Dedifferentiated amniotic fluid mesenchymal stem cell (primary cell): ENCODE data around the gene NES.
"Not testable (repeated sequence)": the region's sequence is repeated elsewhere in the genome, so short reads cannot be mapped to it uniquely, and the experiment has no call there.

Source experiments
- DNase-seq: peaks from one replicate; pipeline ENCODE4 v3.0.0-alpha.2; 2016; ENCODE audit errors: extremely low spot score

Gene NES

DNA sequence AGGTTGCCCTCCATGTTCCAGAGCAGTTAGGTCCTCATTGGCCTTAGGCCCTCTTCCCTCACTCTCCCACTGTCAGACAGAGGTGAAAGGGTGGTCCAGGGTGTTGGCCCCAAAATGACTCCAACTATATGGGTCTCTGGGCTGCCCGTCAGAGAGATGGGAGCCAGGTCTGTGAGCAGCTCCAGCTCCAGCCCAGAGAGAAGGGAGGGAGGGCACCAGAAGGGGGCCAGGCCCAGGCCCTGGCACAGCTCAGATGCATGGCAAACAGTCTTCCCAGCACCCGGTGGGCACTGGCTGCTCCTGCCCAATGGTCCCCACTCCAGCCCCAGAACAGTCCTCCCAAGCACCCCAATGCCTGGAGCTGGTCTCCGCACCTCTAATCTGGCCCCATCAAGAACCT is 33.1 kb downstream of the NES start:
- no peak for DNase-seq

GRCh38 chr1:156643778-156644092 is 33.5 kb downstream of the NES start:
- no peak for DNase-seq

- DNase-seq = no peak
These were observed 34.0 kb downstream of the NES start for GRCh38 chr1:156643049-156643777.

DNA sequence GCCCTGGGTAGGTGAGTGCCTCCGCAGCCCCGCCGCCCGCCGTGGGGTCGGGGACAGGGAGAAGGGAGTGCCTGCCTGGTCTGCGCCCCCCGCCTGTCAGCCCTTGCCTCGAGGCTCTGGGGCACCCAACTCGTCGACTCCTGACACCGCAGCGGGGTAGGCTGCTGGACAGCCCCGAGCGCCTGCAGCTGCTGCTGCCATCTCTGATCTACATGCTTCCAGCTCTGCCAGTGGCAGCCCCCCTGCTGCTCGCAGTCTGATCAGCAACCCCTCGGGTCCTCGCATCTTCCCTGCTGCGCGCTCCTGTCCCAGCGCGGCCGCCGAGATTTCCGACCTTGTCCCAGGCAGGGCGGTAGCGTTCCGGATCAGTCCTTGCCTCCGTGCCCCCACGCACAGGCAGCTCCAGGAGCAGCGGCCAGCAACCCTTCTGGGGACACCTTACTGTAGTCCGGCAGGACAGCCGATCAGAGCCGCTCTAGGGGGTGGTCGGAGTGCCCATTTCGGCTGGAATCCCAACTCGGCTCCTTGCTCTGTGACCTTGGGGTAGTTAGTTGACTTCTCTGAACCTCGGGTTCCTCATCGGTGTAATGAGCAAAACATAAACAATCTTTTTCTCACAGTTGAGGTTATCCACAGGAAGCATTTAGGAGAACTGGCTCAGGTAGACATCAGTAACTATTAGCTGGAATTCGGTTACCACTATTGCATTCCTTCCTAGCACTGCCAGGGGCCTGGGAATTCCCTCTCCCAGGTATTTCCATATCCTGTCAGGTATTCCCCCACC is 34.8 kb downstream of the NES start:
- DNase-seq = no peak

DNA sequence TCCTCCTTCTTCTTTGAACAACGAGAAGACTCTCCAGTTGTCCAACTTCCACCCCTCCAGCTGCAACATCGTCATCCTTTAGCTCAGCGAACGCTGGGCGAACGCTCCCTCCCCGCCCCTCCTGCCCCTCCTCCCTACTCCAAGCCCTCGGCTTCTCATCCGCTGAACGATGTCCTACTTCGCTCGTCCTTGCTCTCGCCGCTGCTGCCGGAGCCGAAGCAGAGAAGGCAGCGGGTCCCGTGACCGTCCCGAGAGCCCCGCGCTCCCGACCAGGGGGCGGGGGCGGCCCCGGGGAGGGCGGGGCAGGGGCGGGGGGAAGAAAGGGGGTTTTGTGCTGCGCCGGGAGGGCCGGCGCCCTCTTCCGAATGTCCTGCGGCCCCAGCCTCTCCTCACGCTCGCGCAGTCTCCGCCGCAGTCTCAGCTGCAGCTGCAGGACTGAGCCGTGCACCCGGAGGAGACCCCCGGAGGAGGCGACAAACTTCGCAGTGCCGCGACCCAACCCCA is 35.4 kb downstream of the NES start, which contains the start of gene BCAN:
Gene BCAN, plus strand, starts transcription at position 357 of the 504 bp plus-strand sequence. CDS start 3,938 bp downstream, outside the sequence.
- no peak for DNase-seq

DNA sequence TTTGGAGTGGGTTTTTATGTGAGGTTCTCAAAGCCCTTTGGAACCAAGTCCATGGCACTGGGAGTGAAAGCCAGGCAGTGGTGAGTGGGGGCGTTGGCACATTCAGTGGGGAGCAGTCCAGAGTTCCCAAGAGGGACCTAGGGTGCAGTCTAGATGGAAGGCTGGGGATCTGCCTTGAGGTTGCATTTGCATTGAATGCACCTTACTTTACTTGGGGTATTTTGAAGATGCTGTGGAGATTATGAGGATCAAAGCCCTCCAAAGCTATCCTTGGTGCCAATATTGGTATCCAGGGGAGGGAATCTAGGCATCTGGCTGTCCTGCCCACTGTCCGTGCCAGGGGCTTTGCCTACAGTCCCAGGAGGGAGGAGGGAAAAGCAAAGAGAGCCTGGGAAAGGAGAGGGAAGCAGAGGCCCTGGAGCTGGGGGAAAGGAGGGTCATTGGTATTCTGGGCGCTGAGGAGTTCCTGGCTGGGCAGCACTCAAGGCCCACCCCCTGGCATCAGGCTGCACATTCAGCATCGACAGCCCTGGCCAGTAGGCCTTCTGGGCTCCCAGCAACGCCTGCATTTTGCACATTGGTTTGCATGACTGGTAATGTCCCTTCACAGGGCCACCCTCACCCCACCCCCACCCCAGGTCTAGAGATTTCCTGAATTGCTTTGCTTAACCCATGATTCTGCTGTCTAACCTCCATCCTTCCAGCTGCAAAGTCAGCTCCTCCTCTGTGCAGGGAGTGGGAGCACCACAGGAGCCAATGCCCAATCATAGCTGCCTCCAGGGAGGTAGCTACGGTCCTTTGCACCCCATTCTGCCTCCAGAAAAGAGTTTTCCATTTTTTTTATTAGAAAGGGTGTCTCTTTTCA is 36.1 kb downstream of the NES start:
- no peak for DNase-seq

GRCh38 chr1:156639601-156640101 is 37.6 kb downstream of the NES start:
- no peak for DNase-seq

DNA sequence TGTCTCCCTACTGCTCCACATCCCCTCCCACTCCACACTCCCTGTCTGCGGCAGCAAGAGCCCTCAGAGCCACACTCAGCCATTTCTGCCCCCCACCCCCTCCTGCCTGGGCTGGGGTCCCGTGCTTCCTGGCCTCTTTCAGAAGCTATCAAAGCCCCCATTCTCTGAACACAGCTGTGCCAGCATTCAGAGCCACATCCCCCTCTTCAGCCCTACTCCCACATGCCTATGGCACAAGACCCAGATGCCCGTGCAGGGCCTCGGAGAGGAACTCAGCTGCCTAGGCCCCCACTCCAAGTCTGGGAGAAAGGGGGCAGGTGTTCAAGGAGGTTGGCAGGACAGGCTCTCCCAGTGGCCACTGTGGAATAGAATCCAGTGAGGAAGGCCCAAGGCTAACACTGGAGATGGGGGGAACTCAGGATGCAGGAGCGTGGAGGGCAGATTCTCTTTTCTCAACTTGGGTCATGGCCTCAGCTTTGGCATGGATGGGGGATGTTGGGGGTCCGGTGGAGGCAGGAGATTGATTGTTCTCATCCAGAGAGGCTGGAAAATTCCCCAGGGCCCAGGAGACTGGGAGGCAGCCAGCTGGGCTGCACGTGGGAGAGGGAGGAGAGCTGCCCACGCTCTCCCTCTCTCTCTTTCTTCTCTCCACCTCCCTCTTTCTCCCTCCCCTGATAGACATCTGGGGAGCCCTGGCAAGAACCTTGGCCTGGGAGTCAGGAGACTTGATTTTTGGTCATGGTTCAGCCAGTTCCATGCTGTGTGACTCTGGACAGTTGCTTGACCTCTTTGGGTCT is 38.8 kb downstream of the NES start:
- DNase-seq = no peak

GRCh38 chr1:156632355-156632754 is 44.9 kb downstream of the NES start:
- no peak for DNase-seq

GRCh38 chr1:156631152-156631551 is 46.1 kb downstream of the NES start:
- DNase-seq = not testable (repeated sequence)

DNA sequence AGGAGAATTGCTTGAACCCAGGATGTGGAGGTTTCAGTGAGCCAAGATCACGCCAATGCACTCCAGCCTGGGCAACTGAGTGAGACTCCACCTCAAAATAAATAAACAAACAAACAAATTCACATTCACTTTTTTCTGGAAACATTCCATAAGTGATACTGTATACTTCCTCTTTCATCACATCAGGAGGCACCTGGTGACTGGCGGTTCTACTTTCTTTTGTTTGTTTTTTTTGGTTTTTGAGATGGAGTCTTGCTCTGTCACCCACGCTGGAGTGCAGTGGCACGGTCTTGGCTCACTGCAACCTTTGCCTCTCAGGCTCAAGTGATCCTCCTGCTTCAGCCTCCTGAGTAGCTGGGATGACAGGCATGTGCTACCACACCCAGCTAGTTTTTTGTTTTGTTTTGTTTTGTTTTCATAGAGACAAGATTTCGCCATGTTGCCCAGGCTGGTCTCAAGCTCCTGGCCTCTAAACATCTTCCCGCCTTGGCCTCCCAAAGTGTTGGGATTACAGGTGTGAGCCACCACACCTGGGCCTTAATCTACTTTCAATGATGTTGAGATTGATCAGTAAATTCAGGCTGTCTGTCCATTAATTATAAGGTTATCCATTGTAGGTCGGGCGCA is 47.3 kb downstream of the NES start:
- DNase-seq = no peak

DNA sequence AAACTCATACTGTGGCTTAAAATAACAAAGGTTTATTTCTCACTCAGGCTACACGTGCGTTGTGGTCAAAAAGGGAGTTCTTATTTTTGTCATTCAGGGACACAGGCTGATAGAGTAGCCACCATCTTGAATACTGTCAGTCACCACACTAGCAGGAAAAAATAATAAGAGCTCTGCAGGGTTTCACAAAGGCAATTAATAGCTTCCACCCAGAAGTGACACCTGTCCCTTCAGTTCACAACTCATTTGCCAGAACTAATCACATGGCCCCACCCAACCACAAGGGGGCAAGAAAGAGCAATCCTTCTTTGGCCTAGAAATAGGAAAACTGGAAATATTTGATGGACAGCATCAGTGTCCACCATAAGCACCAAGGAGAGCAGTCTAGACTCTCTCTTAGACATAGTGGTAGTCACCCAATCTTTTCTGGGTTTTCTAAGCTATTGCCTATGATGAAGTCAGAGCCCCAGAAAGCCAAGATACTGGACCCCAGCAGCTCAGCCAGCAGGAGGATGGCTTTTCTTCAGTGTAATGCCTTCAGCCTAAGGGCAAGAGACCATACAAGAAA is 49.8 kb downstream of the NES start:
- DNase-seq = no peak

DNA sequence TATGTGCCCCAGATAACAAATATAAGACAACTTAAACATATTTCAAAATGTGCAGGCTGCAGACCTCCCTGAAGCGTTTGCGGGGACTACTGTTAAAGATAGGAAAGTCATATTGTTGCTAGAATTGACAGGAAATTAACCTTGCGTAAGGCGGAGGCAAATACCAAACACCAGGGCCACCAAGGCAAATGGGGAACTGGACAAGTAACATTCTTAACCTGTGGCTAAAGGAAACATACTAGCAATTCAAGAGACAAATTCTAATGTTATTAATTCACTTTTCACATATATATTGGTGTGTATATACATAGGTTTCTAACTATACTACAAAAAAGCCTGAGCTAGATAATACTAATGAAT is 51.1 kb downstream of the NES start:
- DNase-seq = no peak

GRCh38 chr1:156625436-156626078 is 51.6 kb downstream of the NES start:
- no peak for DNase-seq

DNA sequence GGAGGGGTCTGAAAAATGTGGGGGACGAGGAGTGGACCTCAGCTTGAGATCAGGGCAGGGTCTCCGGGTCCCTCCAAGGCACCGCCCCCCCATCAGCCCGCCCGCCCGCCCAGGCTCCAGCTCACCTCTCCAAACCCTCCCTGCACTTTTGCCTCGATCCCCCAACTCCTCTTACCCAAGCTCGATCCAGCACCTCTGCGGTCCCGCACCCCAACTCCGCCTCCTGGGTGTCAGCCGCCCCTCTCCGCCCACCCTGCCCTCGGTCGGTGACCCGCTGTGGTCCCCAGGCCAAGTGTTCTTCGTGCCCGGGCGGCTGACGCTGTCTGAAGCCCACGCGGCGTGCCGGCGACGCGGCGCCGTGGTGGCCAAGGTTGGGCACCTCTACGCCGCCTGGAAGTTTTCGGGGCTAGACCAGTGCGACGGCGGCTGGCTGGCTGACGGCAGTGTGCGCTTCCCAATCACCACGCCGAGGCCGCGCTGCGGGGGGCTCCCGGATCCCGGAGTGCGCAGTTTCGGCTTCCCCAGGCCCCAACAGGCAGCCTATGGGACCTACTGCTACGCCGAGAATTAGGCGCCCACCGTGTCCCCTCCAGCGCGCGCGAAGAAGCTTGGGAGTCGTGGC is 52.3 kb downstream of the NES start:
- no peak for DNase-seq

GRCh38 chr1:156623946-156624813 is 53.0 kb downstream of the NES start:
- no peak for DNase-seq

DNA sequence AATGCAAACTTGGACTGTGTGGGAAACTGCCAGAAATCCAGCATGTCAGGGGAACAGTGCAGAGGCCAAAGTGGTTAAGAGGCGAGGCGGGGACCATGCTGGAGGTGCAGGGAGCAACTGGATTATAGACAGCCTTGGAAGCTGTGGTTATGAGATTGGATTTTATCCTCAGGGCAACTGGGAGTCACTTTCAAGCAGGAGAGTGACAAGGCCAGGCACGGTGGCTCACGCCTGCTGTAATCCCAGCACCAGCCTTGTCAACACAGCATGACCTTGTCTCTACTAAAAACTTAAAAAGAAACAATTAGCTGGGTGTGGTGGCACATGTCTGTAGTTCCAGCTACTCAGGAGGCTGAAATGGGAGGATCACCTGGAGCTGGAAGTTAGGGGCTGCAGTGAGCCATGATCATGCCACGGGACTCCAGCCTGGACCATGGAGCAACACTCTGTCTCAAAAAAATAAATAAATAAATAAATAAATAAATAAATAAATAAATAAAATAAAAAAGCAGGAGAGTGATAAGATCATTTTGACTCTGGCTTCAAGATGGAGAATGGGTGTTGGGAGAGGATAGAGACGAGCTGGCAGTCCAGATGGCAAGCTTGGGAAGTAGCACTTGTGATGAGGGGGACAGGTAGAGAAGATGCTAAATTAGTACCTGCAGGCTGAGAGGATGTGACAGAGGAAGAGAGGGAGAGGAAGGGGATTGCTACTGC is 54.5 kb downstream of the NES start:
- no peak for DNase-seq

- DNase-seq = no peak
These were observed 57.6 kb downstream of the NES start for GRCh38 chr1:156619582-156619955.
